Parathyroid adenoma (tissue), 2 donors: ENCODE data around the gene C6orf132.

Experiments used
- H2AFZ ChIP-seq: fragments of 300-600 bp; sonication (generic); one replicate; pipeline ENCODE4 v1.7.0; 2017; ENCODE audit warnings: antibody characterized with exemption, mild to moderate bottlenecking
- H3K27ac ChIP-seq: fragments of 300-600 bp; sonication (generic); one replicate; pipeline ENCODE4 v1.7.0; 2017
- H3K27me3 ChIP-seq: fragments of 300-600 bp; sonication (generic); one replicate; pipeline ENCODE4 v1.7.0; 2017; ENCODE audit warnings: low read length; ENCODE audit not compliant: control insufficient read depth, insufficient read depth
- H3K36me3 ChIP-seq: fragments of 300-600 bp; sonication (generic); one replicate; pipeline ENCODE4 v1.7.0; 2017; ENCODE audit warnings: low read length; ENCODE audit not compliant: control insufficient read depth, insufficient read depth
- H3K4me1 ChIP-seq: fragments of 300-600 bp; sonication (generic); one replicate; pipeline ENCODE4 v1.7.0; 2017; ENCODE audit warnings: control low read depth
- H3K4me2 ChIP-seq: fragments of 300-600 bp; sonication (generic); one replicate; pipeline ENCODE4 v1.7.0; 2017; ENCODE audit warnings: low read length
- H3K4me3 ChIP-seq: fragments of 300-600 bp; sonication (generic); one replicate; pipeline ENCODE4 v1.7.0; 2017; ENCODE audit warnings: low read depth, low read length
- H3K79me2 ChIP-seq: fragments of 300-600 bp; sonication (generic); one replicate; pipeline ENCODE4 v1.7.0; 2017; ENCODE audit warnings: control low read depth
- H3K9ac ChIP-seq: fragments of 300-600 bp; sonication (generic); one replicate; pipeline ENCODE4 v1.7.0; 2017; ENCODE audit warnings: mild to moderate bottlenecking
- H3K9me3 ChIP-seq: fragments of 300-600 bp; sonication (generic); one replicate; pipeline ENCODE4 v1.7.0; 2017; ENCODE audit warnings: low read length; ENCODE audit not compliant: control insufficient read depth
- CTCF ChIP-seq: fragments of 300-600 bp; sonication (generic); IDR thresholded peaks from one replicate; pipeline ENCODE4 v1.7.0; 2017; ENCODE audit warnings: antibody characterized with exemption, mild to moderate bottlenecking
- donor health status: primary hyperparathyroidism.

Gene C6orf132

GRCh38 chr6:42177514-42178364 lies 35.3 kb upstream of the C6orf132 start:
- Histone ChIP-seq H2AFZ (no peak overlapping the region), H3K27me3 (no peaks in the 10 kb centered on the region), H3K4me1 (no peaks in the 10 kb centered on the region), H3K4me3 (no peak overlapping the region), H3K9ac (no peak overlapping the region), H3K4me2 (no peak overlapping the region), H3K36me3 (no peaks in the 10 kb centered on the region), H3K27ac (no peak overlapping the region), H3K9me3 (no peaks in the 10 kb centered on the region), H3K79me2 (no peaks in the 10 kb centered on the region)
- TF ChIP-seq CTCF = no peak

GRCh38 chr6:42176981-42177380 lies 34.6 kb upstream of the C6orf132 start:
- Histone ChIP-seq H3K4me1 (no peaks in the 10 kb centered on the region), H3K4me3 (no peak overlapping the region), H3K27me3 (no peaks in the 10 kb centered on the region), H3K79me2 (no peaks in the 10 kb centered on the region), H3K36me3 (no peaks in the 10 kb centered on the region), H3K9me3 (no peaks in the 10 kb centered on the region), H3K9ac (no peak overlapping the region), H3K4me2 (no peak overlapping the region), H2AFZ (no peak overlapping the region), H3K27ac (no peak overlapping the region)
- TF ChIP-seq CTCF = no peak

GRCh38 chr6:42175860-42176259 lies 33.4 kb upstream of the C6orf132 start:
- Histone ChIP-seq H3K4me2 (no peak overlapping the region), H3K4me1 (no peaks in the 10 kb centered on the region), H3K27me3 (no peaks in the 10 kb centered on the region), H3K9me3 (no peaks in the 10 kb centered on the region), H3K9ac (no peak overlapping the region), H3K36me3 (no peaks in the 10 kb centered on the region), H3K79me2 (no peaks in the 10 kb centered on the region), H3K27ac (no peak overlapping the region), H3K4me3 (no peak overlapping the region), H2AFZ (no peak overlapping the region)
- TF ChIP-seq CTCF = no peak

- Histone ChIP-seq H3K27me3 (no peaks in the 10 kb centered on the region), H3K4me2 (no peak within 1 kb of the TSS), H3K9ac (no peak within 1 kb of the TSS), H3K4me1 (no peaks in the 10 kb centered on the region), H3K9me3 (no peaks in the 10 kb centered on the region), H3K27ac (no peak within 1 kb of the TSS), H3K79me2 (no peaks in the 10 kb centered on the region), H3K36me3 (no peaks in the 10 kb centered on the region), H3K4me3 (no peak within 1 kb of the TSS), H2AFZ (no peak within 1 kb of the TSS)
- no peak for TF ChIP-seq CTCF
Observed at GRCh38 chr6:42173101-42173500, 30.7 kb upstream of the C6orf132 start, which contains the start of gene GUCA1A. TSS of gene GUCA1A (plus strand) at chr6:42173364. CDS start at chr6:42173614, 250 bp downstream.
